ENCODE data around the gene LYST. TPM values are rescaled to one million over a fixed set of nuclear protein-coding genes. Genes with fewer than 3 reads are reported as not detected.

Gene LYST
- total RNA-seq, 1 experiment from 2014 or later = 8.1 TPM

DNA sequence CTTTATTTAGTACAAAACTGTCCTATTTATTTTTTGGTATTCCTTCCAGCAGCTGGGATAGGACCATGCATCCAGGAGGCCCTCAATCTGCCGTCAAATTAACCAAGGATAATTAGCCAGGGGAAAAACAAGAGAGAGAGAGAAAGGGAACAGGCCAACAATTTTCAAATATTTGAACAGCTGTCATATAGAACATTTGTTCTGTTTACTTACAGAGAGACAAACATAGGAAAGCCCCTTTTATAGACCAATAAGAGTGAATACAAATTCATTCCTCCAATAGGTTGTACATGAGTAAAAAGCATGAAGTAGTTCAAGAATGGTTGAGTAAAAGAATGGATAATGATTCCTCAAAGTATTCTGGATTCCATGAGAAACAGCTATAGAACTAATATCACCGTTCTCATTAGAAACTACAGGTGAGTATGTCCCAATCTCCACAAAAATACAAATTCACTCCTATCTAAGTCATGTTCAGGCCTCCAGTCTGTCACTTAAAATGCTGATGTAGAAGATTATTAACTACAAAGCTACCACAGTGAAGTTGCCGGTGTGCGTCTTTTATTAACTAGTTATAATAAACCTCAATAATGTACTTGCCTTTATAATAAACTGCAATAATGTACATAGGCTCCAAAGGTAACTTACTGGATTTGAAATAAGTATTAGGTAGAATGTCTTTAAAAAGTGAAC lies 152.4 kb downstream of the LYST start:
- Histone ChIP-seq H3K9me3 (replicated peaks) (no peaks in the 10 kb centered on the region), H3K4me3 (no peak overlapping the region), H3K36me3 (no peaks in the 10 kb centered on the region), H3K27ac (no peak overlapping the region), H3K4me1 (replicated peaks) (no peaks in the 10 kb centered on the region), H3K27me3 (replicated peaks) (no peaks in the 10 kb centered on the region)
- DNase-seq (ENCODE audit: low read depth in 1 of 2, low spot score in 2 of 2) = no peak

DNA sequence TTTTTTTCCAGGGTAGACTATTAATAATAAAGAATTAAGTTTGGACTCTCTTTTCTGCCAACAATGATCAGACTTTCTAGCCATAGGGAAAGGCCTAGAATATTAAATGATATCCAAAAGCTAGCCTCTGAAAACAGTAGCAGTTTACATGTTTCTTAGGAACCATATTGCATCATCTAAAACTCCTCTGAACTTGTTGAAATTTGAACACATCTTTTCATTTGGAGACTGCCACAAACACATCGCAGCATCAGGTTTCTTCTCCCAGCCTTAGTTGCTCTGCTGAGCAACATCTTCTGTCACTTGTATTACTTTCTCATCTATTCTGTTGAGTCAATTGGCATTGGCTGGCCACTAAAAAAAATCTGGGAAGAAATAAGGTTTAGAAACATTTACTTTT lies 153.9 kb downstream of the LYST start:
- H3K4me1 ChIP-seq (replicated peaks) = no peaks in the 10 kb centered on the region
- peaks cover 4% of the 10 kb centered on the region; the same call in 1 of the 2 replicates for H3K36me3 ChIP-seq
- H3K9me3 ChIP-seq (replicated peaks) = no peaks in the 10 kb centered on the region
- no peak overlapping the region for H3K27ac ChIP-seq
- no peak overlapping the region for H3K4me3 ChIP-seq
- no peak for DNase-seq (ENCODE audit: low read depth in 1 of 2, low spot score in 2 of 2)
- no peaks in the 10 kb centered on the region for H3K27me3 ChIP-seq (replicated peaks)

GRCh38 chr1:235710687-235711086 lies 156.0 kb downstream of the LYST start:
- no peaks in the 10 kb centered on the region for H3K9me3 ChIP-seq (replicated peaks)
- no peak overlapping the region for H3K27ac ChIP-seq
- no peaks in the 10 kb centered on the region for H3K27me3 ChIP-seq (replicated peaks)
- DNase-seq (ENCODE audit: low read depth in 1 of 2, low spot score in 2 of 2) = no peak
- no peak overlapping the region for H3K4me3 ChIP-seq
- H3K4me1 ChIP-seq (replicated peaks) = no peaks in the 10 kb centered on the region
- peaks cover 4% of the 10 kb centered on the region; the same call in 1 of the 2 replicates for H3K36me3 ChIP-seq

DNA sequence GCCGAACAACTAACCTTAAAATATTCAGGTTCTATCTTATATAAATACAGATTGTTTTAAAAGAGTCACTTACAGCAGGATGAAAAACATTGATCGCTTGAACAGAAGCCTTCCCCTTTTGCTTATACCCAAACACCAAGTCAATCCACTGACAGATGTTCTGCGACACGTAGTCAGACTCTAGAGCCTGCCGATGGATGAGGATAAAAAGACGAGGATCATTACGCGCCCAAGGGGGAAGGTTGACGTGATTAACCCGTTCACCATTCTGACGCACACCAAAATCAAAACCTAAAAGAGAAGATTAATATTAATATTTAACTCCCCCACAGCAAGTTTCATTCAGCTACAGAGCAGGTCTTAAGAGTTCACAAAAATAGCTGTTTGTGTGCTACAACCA lies 157.7 kb downstream of the LYST start:
- Histone ChIP-seq H3K4me3 (no peak overlapping the region), H3K27ac (no peak overlapping the region), H3K4me1 (replicated peaks) (peaks cover under 1% of the 10 kb centered on the region), H3K9me3 (replicated peaks) (no peaks in the 10 kb centered on the region), H3K36me3 (peaks cover 4% of the 10 kb centered on the region; the same call in 1 of the 2 replicates), H3K27me3 (replicated peaks) (no peaks in the 10 kb centered on the region)
- DNase-seq (ENCODE audit: low read depth in 1 of 2, low spot score in 2 of 2) = no peak

- H3K27me3 ChIP-seq (replicated peaks) = no peaks in the 10 kb centered on the region
- peaks cover 4% of the 10 kb centered on the region; the same call in 1 of the 2 replicates for H3K36me3 ChIP-seq
- H3K4me1 ChIP-seq (replicated peaks) = peaks cover 6% of the 10 kb centered on the region
- H3K4me3 ChIP-seq = no peak overlapping the region
- no peak for DNase-seq (ENCODE audit: low read depth in 1 of 2, low spot score in 2 of 2)
- H3K27ac ChIP-seq = no peak overlapping the region
- H3K9me3 ChIP-seq (replicated peaks) = no peaks in the 10 kb centered on the region
Measured at GRCh38 chr1:235708390-235708962, 158.2 kb downstream of the LYST start.

- Histone ChIP-seq H3K36me3 (peaks cover 3% of the 10 kb centered on the region; the same call in 1 of the 2 replicates), H3K27ac (0 out of 2 replicates have a peak overlapping the region, but pooled peaks have one; percentile 9), H3K9me3 (replicated peaks) (no peaks in the 10 kb centered on the region), H3K4me3 (no peak overlapping the region), H3K27me3 (replicated peaks) (no peaks in the 10 kb centered on the region), H3K4me1 (replicated peaks) (peaks cover 7% of the 10 kb centered on the region)
- peak in 1 of 2 experiments; percentile 20 for DNase-seq (ENCODE audit: low read depth in 1 of 2, low spot score in 2 of 2)
Measured at GRCh38 chr1:235703506-235703905, 163.2 kb downstream of the LYST start.

- Histone ChIP-seq H3K27ac (no peak overlapping the region), H3K4me1 (replicated peaks) (peaks cover 7% of the 10 kb centered on the region), H3K9me3 (replicated peaks) (no peaks in the 10 kb centered on the region), H3K4me3 (no peak overlapping the region), H3K36me3 (no peaks in the 10 kb centered on the region), H3K27me3 (replicated peaks) (no peaks in the 10 kb centered on the region)
- no peak for DNase-seq (ENCODE audit: low read depth in 1 of 2, low spot score in 2 of 2)
Measured at GRCh38 chr1:235702412-235702811, 164.3 kb downstream of the LYST start.

- H3K36me3 ChIP-seq = no peaks in the 10 kb centered on the region; the same call in 1 of the 2 replicates
- no peak overlapping the region for H3K27ac ChIP-seq
- no peak overlapping the region for H3K4me3 ChIP-seq
- no peaks in the 10 kb centered on the region for H3K9me3 ChIP-seq (replicated peaks)
- H3K27me3 ChIP-seq (replicated peaks) = no peaks in the 10 kb centered on the region
- no peak for DNase-seq (ENCODE audit: low read depth in 1 of 2, low spot score in 2 of 2)
- H3K4me1 ChIP-seq (replicated peaks) = peaks cover 13% of the 10 kb centered on the region
Measured at GRCh38 chr1:235697508-235697907, 169.2 kb downstream of the LYST start.

GRCh38 chr1:235689356-235689755 lies 177.3 kb downstream of the LYST start:
- H3K27me3 ChIP-seq (replicated peaks) = no peaks in the 10 kb centered on the region
- DNase-seq (ENCODE audit: low read depth in 1 of 2, low spot score in 2 of 2) = no peak
- peaks cover 12% of the 10 kb centered on the region for H3K4me1 ChIP-seq (replicated peaks)
- H3K4me3 ChIP-seq = no peak overlapping the region
- no peaks in the 10 kb centered on the region for H3K9me3 ChIP-seq (replicated peaks)
- H3K36me3 ChIP-seq = no peaks in the 10 kb centered on the region
- no peak overlapping the region for H3K27ac ChIP-seq

- DNase-seq (ENCODE audit: low read depth in 1 of 2, low spot score in 2 of 2) = no peak
Measured at GRCh38 chr1:235688096-235688495, 178.6 kb downstream of the LYST start.

GRCh38 chr1:235683653-235684052 lies 183.1 kb downstream of the LYST start:
- Histone ChIP-seq H3K27me3 (replicated peaks) (no peaks in the 10 kb centered on the region), H3K4me3 (no peak overlapping the region), H3K9me3 (replicated peaks) (no peaks in the 10 kb centered on the region), H3K36me3 (no peaks in the 10 kb centered on the region), H3K4me1 (replicated peaks) (no peaks in the 10 kb centered on the region), H3K27ac (no peak overlapping the region)
- DNase-seq (ENCODE audit: low read depth in 1 of 2, low spot score in 2 of 2) = no peak

More at GRCh38 chr1:235688096-235688495, 178.6 kb downstream of the LYST start:
- Histone ChIP-seq H3K4me3 (no peak overlapping the region), H3K36me3 (no peaks in the 10 kb centered on the region), H3K27ac (no peak overlapping the region), H3K4me1 (replicated peaks) (peaks cover 8% of the 10 kb centered on the region; the same call in 1 of the 2 replicates), H3K27me3 (replicated peaks) (no peaks in the 10 kb centered on the region), H3K9me3 (replicated peaks) (no peaks in the 10 kb centered on the region)

DNA sequence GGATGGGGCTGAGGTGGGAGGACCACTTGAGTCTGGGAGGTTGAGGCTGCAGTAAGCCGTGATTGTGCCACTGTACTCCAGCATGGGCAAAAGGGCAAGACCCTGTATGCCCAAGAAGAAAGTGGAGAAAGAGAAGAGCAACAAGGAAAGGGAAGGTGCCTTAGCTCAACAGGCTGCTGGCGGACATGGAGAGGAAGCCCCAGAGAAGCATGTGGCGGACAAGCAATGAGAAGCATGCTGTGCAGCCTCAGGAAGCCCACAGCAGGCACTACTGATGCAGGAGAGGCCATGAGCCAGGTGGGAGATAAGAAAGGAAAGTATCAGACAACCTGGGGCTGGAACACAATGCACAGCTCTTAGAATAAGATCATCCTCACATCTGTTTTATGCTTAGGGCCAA lies 184.5 kb downstream of the LYST start:
- no peak for DNase-seq (ENCODE audit: low read depth in 1 of 2, low spot score in 2 of 2)
- H3K27ac ChIP-seq = no peak overlapping the region
- no peaks in the 10 kb centered on the region for H3K36me3 ChIP-seq
- no peaks in the 10 kb centered on the region for H3K4me1 ChIP-seq (replicated peaks)
- no peaks in the 10 kb centered on the region for H3K27me3 ChIP-seq (replicated peaks)
- H3K4me3 ChIP-seq = no peak overlapping the region
- no peaks in the 10 kb centered on the region for H3K9me3 ChIP-seq (replicated peaks)

DNA sequence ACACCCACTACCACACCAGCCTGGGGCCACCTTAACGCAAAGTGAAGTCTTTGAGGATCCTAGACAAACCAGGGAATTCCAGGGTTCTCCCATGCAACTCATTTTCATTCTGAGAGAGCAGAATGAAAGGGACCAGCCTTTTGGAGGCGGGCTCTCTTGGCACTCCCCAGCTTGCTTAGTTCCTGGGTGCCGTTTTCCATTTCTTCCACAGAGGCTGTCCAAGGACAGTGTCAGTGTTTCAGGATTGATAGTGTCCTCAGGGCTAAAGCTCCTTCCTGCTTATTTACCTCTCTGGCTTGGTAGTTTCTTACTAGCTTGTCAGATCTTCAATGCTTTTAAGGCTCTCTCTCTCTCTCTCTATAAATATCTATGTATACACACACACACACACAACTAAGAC lies 187.1 kb downstream of the LYST start:
- no peaks in the 10 kb centered on the region; the same call in 1 of the 2 replicates for H3K9me3 ChIP-seq (replicated peaks)
- H3K36me3 ChIP-seq = peaks cover 11% of the 10 kb centered on the region
- DNase-seq (ENCODE audit: low read depth in 1 of 2, low spot score in 2 of 2) = no peak
- H3K27me3 ChIP-seq (replicated peaks) = no peaks in the 10 kb centered on the region
- no peaks in the 10 kb centered on the region for H3K4me1 ChIP-seq (replicated peaks)
- no peak overlapping the region for H3K27ac ChIP-seq
- no peak overlapping the region for H3K4me3 ChIP-seq

DNA sequence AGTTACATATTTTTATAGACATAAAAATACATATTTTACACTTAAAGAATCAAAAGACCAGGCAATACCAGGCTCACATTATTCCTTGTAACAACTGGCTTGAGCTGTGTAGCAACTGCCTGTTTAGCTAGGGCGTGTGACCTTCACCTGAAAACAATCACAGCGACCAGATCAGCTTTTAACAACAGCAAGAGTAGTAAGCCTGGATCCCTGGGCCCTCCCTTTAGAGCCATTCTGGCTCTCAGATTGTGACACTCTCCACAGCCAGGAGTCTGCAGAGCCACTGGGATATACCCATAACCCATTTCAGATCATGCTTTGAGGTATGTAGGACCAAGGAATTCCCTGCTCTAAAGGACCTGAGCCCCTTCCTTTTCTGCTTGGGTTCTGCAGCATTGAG lies 187.7 kb downstream of the LYST start:
- Histone ChIP-seq H3K4me3 (no peak overlapping the region), H3K4me1 (replicated peaks) (no peaks in the 10 kb centered on the region), H3K36me3 (peaks cover 11% of the 10 kb centered on the region), H3K9me3 (replicated peaks) (no peaks in the 10 kb centered on the region; the same call in 1 of the 2 replicates), H3K27ac (no peak overlapping the region), H3K27me3 (replicated peaks) (no peaks in the 10 kb centered on the region)
- no peak for DNase-seq (ENCODE audit: low read depth in 1 of 2, low spot score in 2 of 2)

Data from SJSA1 (cell line).